CD4-positive, alpha-beta T cell treated with Interleukin-17A for 1 hour (primary cell): ENCODE measurements around the gene MOBP.

Experiments used
- DNase-seq: peaks from one replicate; pipeline ENCODE4 v3.0.0-alpha.2; 2020

The MOBP gene

GRCh38 chr3:39499651-39500273, 32.3 kb downstream of the MOBP start:
- no peak for DNase-seq

GRCh38 chr3:39501059-39501458, 33.6 kb downstream of the MOBP start:
- no peak for DNase-seq

- DNase-seq = no peak
These were observed 34.7 kb downstream of the MOBP start for GRCh38 chr3:39501968-39502837.

- DNase-seq = no peak
These were observed 35.3 kb downstream of the MOBP start for GRCh38 chr3:39502838-39503145.

- DNase-seq = no peak
These were observed 38.6 kb downstream of the MOBP start for GRCh38 chr3:39505866-39506742.

GRCh38 chr3:39506863-39507262, 39.4 kb downstream of the MOBP start:
- DNase-seq = no peak

GRCh38 chr3:39513791-39514369, 46.4 kb downstream of the MOBP start:
- DNase-seq = no peak

GRCh38 chr3:39515681-39516441, 48.4 kb downstream of the MOBP start:
- no peak for DNase-seq

- DNase-seq = no peak
These were observed 51.6 kb downstream of the MOBP start for GRCh38 chr3:39519103-39519502.

- DNase-seq = no peak
These were observed 52.2 kb downstream of the MOBP start for GRCh38 chr3:39519554-39520288.

GRCh38 chr3:39521456-39521855, 54.0 kb downstream of the MOBP start:
- DNase-seq = no peak

GRCh38 chr3:39524107-39524506, 56.6 kb downstream of the MOBP start:
- no peak for DNase-seq

GRCh38 chr3:39528844-39529243, 61.4 kb downstream of the MOBP start:
- DNase-seq = no peak

GRCh38 chr3:39529577-39529976, 62.1 kb downstream of the MOBP start:
- no peak for DNase-seq

- DNase-seq = no peak
These were observed 63.6 kb downstream of the MOBP start for GRCh38 chr3:39531066-39531465.

GRCh38 chr3:39531665-39532064, 64.2 kb downstream of the MOBP start:
- no peak for DNase-seq

GRCh38 chr3:39532777-39533176, 65.3 kb downstream of the MOBP start:
- DNase-seq = no peak

- DNase-seq = no peak
These were observed 65.7 kb downstream of the MOBP start for GRCh38 chr3:39533226-39533625.

GRCh38 chr3:39540162-39540921, 72.9 kb downstream of the MOBP start:
- DNase-seq = no peak

- DNase-seq = no peak
These were observed 74.0 kb downstream of the MOBP start for GRCh38 chr3:39541442-39541841.

- DNase-seq = no peak
These were observed 74.4 kb downstream of the MOBP start for GRCh38 chr3:39541917-39542329.
